Measurements from ENCODE around the gene ATP1A2.

Gene ATP1A2

DNA sequence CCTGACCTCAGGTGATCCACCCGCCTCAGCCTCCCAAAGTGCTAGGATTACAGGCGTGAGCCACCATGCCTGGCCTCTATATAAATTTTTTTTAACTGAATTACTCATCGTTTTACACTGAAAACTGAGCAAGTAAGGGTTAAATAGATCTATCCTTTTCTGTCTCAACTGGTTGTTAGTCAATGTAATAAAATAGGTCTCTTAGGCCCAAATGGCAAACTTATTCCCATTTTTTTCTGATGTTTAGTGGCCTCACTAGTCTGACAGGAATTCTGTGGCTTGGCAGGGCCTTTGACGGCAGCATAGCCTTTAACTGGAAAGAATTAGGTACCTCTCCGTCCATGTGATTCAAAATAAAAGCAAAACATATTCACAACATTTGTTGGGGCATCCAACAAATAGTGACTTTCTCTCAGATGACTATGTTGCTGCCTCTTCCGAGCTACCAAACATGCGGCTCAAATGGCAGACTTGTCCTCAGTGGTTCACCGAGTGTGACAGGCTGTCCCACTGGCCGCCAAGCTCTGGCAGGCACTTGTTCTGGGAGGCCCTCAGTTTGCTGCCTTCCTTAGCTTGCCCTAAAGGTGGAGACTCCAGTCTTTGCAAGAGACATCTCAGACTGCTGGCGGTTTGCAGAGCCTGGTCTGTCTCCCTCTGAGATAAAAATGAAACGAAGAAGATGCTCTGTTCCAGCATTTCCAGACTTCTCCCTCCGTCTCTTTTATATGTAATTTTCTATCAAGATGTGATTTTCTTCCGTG lies 53.2 kb downstream of the ATP1A2 start:
- no peak for DNase-seq (ENCODE audit: low read depth in 2 of 2, low spot score in 1 of 2)

DNA sequence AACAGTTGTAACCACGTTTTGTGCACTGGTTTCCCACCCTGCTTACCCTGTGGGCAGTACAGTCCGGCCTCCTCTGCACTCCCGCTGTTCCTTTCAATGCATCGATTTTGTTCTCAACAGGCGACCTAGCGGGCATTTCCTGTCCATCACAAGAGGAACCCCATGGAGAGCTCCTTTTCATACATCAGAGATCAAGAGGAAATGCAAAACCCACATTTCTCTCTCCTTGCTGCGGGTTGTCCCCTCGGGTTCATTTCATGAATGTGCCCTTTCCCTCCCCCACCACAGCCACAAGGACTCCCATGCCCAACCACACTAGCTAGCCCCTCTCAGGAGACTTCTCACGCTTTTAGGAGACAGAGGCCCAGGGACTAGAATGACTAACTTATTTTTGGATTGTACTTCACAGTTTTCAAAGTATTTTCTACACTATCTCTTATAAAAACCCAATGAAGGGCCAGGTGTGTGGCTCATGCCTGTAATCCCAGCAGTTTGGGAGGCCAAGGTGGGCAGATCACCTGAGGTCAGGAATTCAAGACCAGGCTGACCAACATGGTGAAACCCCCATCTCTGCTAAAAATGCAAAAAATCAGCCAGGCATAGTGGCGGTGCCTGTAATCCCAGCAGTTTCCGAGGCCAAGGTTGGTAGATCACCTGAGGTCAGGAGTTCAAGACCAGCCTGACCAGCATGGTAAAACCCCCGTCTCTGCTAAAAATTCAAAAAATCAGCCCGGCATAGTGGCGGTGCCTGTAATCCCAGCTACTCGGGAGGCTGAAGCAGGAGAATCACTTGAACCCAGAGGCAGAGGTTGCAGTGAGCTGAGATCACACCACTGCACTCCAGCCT lies 54.2 kb downstream of the ATP1A2 start:
- DNase-seq (ENCODE audit: low read depth in 2 of 2, low spot score in 1 of 2), result no peak

DNA sequence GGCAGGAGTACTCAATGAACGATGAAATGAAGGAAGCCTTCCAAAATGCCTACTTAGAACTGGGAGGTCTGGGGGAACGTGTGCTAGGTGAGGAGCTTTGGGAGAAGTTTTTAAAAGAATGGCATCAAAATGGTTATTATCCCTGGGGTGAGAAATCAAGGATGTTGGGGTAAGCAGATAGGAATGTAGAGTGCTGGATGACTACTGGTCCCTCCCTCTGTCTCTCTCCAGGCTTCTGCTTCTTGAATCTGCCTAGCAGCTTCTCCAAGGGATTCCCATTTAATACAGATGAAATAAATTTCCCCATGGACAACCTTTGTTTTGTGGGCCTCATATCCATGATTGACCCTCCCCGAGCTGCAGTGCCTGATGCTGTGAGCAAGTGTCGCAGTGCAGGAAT lies 55.8 kb downstream of the ATP1A2 start:
- DNase-seq (ENCODE audit: low read depth in 2 of 2, low spot score in 1 of 2), result no peak

DNA sequence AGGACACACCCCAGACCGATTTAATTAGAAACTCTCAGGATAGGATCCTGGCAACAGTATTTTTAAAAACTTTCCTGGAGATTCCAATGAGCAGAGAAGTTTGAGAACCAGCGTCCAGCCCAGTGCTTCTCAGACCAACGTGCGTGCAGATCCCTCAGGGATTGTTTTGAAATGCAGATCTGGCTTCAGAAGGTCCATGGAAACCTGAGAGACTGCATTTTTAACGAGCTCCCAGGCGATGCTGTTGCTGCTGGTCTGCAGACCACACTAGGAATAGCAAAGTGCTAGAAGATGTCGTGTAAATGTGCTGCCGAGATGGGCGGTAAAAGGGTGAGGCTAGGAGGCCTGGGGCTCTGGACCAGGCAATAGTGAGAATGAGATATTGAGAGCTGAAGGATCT lies 56.4 kb downstream of the ATP1A2 start:
- DNase-seq (ENCODE audit: low read depth in 2 of 2, low spot score in 1 of 2), result no peak

DNA sequence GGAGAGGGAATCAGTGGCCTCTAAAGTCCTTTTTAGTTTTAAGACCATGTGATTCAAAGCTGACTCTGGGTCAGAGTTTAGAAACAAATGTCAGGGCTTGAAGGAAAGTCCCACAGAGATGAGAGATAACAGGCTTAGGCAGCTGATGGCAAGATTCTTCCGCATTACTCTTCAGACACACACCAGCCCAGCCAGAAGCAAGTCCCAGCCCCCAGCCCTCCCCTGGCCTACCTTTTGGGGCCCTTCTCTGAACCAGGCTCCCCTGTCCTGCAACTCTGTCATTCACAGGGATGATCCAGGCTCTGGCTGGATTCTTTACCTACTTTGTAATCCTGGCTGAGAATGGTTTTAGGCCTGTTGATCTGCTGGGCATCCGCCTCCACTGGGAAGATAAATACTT lies 61.7 kb downstream of the ATP1A2 start:
- DNase-seq (ENCODE audit: low read depth in 2 of 2, low spot score in 1 of 2), result no peak

DNA sequence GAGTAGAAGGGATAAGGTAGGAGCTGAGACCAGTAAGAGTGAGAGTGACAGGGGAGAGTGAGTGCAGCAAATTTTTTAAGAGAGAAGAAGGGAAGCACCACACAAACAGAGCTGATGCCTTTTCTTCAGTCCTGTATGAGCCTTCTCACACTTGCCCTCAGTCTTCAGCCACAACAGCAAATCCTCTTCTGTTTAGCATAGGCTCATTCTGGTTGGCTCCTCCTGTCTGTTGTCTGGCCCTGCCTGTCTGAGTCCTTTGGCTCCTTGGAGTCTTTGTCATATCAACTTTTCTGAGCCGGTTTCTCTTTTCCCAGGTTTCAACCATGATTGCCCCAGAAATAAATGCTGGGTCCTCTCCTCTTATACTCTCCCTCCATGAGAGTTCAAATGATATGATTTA lies 62.1 kb downstream of the ATP1A2 start:
- DNase-seq (ENCODE audit: low read depth in 2 of 2, low spot score in 1 of 2), result no peak

DNA sequence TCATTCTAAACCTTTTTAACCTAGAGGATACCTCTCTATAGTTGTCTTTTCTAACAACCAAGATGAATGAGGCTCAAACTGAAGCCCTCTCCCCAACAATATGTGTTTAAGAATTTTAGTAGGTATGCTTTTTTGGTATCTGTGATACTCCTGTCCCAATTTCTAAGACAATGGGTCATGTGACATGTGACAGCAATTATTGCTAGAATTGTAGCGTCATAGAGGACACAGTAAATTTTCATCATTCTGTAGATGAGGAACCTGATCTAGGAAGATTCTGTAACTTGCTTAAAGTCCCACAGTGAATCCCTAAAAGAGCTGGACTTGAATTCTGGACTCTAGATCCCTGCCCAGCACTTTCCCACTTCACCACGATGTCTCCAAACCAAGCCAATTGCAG lies 63.2 kb downstream of the ATP1A2 start:
- no peak for DNase-seq (ENCODE audit: low read depth in 2 of 2, low spot score in 1 of 2)

DNA sequence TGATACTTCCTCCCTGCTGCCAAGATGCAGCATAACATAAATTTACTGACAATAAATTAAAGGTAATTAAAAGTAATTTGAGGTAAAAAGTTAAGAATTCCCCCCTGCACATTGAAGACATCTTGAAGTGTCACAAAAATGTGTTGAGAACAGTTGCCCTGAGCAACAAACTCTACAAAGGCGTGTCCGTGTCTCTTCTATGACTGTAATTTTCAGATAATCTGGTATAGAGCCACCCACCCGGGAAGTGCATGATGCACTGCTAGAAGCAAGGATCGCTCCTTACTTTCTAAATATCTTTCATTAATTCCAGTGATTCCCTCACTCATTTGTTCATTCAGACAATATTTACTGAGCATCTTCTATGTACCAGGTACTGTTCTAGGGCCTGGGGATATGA lies 63.8 kb downstream of the ATP1A2 start:
- DNase-seq (ENCODE audit: low read depth in 2 of 2, low spot score in 1 of 2), result no peak

DNA sequence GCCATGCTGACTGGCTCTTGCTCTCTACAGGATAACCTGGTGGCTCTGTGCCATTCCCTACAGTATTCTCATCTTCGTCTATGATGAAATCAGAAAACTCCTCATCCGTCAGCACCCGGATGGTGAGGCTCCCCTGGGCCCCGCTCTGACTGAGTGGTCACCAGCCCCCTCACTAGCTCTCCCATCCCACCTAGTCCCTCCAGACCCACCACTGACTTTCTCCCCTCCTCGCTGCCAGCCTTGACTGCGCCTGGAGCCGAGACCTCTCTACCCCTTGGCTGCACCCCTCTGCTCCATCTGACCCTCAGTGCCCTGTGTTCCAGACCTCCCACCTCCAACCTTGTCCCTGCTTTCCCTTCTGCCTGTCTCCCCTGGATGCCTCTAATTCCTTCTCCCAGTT lies 70.7 kb downstream of the ATP1A2 start:
- no peak for DNase-seq (ENCODE audit: low read depth in 2 of 2, low spot score in 1 of 2)

DNA sequence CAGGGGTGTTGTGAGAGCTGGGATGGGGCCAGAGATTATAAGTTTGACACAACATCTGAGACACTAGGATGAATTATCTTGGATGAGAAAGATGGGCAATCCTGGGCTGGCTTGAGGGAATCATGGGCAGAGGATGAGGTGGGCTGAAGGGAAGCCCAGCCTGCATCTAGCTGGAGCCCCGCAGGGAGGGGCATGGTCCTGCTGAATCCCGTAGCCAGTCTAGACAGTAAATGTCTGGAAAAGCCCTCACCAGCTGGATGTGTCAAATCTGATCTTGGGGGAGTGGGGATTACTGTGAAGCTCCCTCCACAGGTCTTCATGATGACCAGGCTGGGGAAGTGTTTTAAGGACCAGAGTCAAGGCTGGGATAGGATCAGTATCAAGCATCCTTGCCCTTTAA lies 71.2 kb downstream of the ATP1A2 start:
- no peak for DNase-seq (ENCODE audit: low read depth in 2 of 2, low spot score in 1 of 2)

DNA sequence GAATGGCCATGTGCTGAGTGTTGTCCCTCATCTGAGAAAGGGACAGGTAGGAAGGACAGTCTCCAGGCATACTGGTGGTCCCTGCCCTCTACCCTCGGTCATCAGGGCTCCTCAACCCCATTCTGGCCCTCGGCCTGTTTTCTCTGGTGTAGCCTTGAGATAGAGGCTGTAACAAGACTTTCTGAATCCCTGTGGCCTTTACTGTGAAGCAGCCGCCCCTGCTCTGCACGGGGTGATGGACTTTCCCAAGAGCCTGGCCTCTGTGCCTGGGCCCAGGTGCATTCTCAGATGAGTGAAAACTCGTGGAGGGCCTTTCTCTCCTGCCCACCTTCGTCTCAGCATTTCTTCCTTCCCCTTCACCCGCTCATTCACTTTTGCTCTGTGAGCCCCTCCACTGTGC lies 71.8 kb downstream of the ATP1A2 start:
- no peak for DNase-seq (ENCODE audit: low read depth in 2 of 2, low spot score in 1 of 2)

DNA sequence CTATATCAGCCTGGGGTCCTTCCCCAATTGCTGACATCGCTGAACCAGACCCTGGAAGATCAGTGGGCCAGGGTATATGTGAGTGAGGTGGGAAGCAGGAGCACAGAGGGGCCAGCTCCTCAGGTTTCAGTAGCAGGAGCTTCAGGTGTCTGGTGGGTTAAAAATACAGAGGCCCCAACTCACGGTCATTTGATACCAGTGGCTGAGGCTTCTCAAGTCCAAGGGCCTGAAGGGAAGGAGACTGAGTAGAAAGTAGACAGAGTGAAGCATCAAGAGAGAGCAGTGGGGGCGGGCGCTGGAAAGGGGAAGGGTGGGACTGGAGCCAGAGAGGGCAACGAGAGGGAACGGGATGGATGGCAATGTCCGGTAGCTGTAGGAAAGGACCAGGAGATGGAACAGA lies 72.8 kb downstream of the ATP1A2 start:
- no peak for DNase-seq (ENCODE audit: low read depth in 2 of 2, low spot score in 1 of 2)

DNA sequence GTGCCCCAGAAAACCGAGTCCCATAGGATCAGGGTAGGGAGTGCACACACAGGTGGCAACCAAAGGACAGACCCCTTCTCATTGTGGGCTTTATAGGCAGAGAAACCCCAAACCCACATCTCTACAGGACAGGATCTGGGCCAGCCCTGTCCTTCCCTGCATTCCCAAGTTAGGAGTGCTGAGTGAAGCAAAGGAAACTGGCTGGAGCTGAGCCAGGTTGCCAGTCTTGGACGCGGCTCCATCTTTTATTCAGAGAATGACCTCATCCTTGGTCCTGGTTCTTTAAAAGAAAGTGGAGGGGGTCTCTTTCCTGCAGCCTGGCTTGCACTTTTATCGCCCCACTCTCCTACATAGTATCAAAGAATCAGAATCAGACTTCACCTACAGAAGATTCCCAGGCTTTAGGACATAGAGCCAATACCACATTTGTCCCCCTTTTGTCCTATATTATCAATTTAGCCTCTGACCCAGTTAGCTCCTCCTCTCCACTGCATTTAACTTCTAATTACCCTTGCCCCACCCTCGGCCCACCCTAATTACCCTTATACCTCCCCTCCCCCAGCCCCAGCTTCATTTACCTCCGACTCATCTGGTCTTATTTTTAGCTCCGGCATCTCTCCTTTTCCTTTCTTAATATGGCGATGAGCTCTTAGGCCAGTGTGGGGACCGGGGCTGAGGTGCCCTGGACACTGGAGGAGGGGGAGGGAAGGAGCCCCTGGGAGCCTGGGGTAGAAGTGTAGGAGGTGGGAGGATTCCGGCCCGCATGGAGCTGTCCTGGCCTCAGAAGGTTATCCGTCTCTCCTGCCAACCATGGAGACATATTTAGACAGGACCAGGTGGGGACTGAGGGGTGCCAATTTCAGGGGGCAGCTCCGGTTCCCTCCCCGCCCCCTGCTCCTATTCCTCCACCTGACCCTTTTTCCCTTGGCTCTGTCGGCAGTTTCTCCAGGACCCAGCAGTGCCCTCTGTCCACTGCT lies 74.4 kb downstream of the ATP1A2 start, which contains the start of gene CASQ1:
CASQ1 (plus strand) TSS at position 927 of the 977 bp plus-strand sequence. CDS start 177 bp downstream, outside the sequence.
- no peak for DNase-seq (ENCODE audit: low read depth in 2 of 2, low spot score in 1 of 2)

DNA sequence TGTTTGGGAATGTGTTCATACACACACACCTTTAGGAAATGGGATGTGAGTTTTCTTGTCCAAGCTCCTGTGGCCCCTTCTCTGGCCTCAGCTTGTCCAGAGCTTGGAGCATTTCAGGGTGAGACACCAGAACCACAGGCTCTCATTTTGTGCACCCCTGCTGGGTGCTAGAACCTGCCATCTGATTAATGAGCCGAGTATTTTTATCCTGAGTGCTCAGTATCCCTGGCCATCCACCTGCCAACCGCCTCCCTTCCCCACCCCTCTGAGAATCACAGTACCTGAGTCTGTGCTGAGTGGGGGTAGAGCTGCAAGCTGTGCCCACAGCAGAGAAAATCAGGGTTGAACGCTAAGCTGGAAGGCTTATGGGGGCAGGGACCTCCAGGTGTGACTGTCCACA lies 76.2 kb downstream of the ATP1A2 start:
- DNase-seq (ENCODE audit: low read depth in 2 of 2, low spot score in 1 of 2), result no peak

DNA sequence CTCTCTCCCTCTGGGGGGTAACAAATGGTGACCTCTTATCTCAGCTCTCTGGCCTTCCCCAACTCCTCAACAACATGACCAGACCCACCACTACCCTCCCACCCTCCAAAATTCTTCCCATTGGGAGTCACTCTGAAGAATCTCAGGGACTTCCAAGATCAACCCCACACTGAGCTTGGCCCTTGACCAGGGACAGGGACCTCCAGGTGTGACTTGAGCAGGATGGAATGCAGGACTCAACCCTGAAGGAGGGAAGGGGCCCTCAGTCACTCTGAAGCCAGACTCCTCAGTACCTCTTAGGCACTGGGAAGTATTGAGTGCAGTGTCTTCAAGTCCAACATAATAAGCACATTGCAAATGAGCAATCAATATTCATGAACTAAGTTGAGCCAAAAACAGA lies 76.7 kb downstream of the ATP1A2 start:
- DNase-seq (ENCODE audit: low read depth in 2 of 2, low spot score in 1 of 2), result no peak
